ENCODE results near the gene KLHL22. TPM values are rescaled to one million over a fixed set of nuclear protein-coding genes. Genes with fewer than 3 reads are reported as not detected.

Gene KLHL22
- total RNA-seq, 4 donors from 2014 or later = 24.1 to 32.2 (median 28.4) TPM

DNA sequence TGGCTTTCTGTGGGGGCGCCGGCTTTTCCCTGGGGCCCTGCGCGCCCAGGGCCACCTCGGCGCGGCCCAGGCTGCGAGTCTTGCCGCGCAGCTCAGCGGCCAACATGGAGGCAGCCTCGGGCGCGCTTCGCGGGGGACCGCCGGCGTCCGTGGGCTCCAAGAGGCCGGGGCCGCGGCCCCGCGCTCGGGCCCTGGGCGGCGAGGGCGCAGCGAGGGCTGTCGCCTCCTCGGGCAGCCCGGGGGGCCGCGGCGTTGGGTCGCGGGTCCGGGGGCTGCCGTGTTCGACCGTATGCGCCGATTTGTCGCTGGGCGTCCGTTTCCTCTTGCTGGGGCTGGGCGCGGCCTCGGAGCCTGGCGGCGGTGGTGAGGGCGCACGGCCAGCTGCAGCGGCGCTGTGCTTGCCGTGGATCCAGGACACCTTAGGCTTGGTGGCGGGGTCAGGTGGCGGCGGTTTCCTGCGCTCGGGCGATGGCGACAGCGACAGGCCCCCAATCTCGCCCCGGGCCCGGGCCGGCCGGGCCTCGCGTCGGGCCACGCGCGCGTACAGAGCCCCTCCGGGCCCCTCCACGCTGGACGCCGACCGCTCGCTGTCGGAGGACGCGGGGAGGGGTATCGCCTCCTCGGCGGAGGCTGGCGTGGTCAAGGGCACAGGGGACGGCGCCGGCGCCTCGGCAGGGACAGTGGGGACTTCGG lies 69.9 kb downstream of the KLHL22 start:
- ATAC-seq = no peak

GRCh38 chr22:20424932-20425565 lies 70.5 kb downstream of the KLHL22 start:
- H3K4me3 ChIP-seq = no peak overlapping the region
- no peaks in the 10 kb centered on the region for H3K9me3 ChIP-seq
- H3K27me3 ChIP-seq = no peaks in the 10 kb centered on the region
- H3K4me1 ChIP-seq = peaks cover 0 to 11% of the 10 kb centered on the region in 2 donors
- in situ Hi-C loops (cut with MboI; ENCODE audit: low sequenced_read_pairs in 4 of 4) = loop anchor here in 3 of 4 donors (25.0 kb wide), 1 partner anchor 262 kb away; no protein-coding TSS in a partner anchor
- H3K36me3 ChIP-seq = no peaks in the 10 kb centered on the region
- intact Hi-C loops (cut with DNase I; ENCODE audit: low total_unique reads) = loop anchor here (10.0 kb wide), 1 partner anchor 150 kb away; no protein-coding TSS in a partner anchor
- no peak overlapping the region for H3K27ac ChIP-seq
- ATAC-seq (no peak), DNase-seq (no peak)
- TF ChIP-seq POLR2A (IDR thresholded peaks at IDR 0.05) = no peak
- TF ChIP-seq, protein P1, sequence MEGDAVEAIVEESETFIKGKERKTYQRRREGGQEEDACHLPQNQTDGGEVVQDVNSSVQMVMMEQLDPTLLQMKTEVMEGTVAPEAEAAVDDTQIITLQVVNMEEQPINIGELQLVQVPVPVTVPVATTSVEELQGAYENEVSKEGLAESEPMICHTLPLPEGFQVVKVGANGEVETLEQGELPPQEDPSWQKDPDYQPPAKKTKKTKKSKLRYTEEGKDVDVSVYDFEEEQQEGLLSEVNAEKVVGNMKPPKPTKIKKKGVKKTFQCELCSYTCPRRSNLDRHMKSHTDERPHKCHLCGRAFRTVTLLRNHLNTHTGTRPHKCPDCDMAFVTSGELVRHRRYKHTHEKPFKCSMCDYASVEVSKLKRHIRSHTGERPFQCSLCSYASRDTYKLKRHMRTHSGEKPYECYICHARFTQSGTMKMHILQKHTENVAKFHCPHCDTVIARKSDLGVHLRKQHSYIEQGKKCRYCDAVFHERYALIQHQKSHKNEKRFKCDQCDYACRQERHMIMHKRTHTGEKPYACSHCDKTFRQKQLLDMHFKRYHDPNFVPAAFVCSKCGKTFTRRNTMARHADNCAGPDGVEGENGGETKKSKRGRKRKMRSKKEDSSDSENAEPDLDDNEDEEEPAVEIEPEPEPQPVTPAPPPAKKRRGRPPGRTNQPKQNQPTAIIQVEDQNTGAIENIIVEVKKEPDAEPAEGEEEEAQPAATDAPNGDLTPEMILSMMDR (IDR thresholded peaks at IDR 0.05 in 4 of 5, conservative IDR thresholded peaks at IDR 0.05 in 1 of 5) = no peak

More for the DNA sequence above, 69.9 kb downstream of the KLHL22 start:
- no peaks in the 10 kb centered on the region for H3K9me3 ChIP-seq
- intact Hi-C loops (cut with DNase I; ENCODE audit: low total_unique reads) = loop anchor here (10.0 kb wide), 1 partner anchor 149 kb away; no protein-coding TSS in a partner anchor
- no peak overlapping the region for H3K27ac ChIP-seq
- H3K4me3 ChIP-seq = no peak overlapping the region
- H3K4me1 ChIP-seq = peaks cover 0 to 11% of the 10 kb centered on the region in 2 donors
- TF ChIP-seq POLR2A (IDR thresholded peaks at IDR 0.05) = no peak
- TF ChIP-seq, protein P1 (IDR thresholded peaks at IDR 0.05 in 4 of 5, conservative IDR thresholded peaks at IDR 0.05 in 1 of 5) = no peak
- peaks cover 0 to 5% (median 3%) of the 10 kb centered on the region in 3 donors for H3K27me3 ChIP-seq
- no peaks in the 10 kb centered on the region for H3K36me3 ChIP-seq
- no peak for DNase-seq
- in situ Hi-C loops (cut with MboI; ENCODE audit: low sequenced_read_pairs in 4 of 4) = loop anchor here in 1 of 4 donors (25.0 kb wide), 1 partner anchor 262 kb away; no protein-coding TSS in a partner anchor

- peaks cover 0 to 11% of the 10 kb centered on the region in 2 donors for H3K4me1 ChIP-seq
- intact Hi-C loops (cut with DNase I; ENCODE audit: low total_unique reads) (loop anchor here (10.0 kb wide), 1 partner anchor 150 kb away; no protein-coding TSS in a partner anchor), in situ Hi-C loops (cut with MboI; ENCODE audit: low sequenced_read_pairs in 4 of 4) (loop anchor here in 2 of 4 donors (25.0 kb wide), 1 partner anchor 263 kb away; no protein-coding TSS in a partner anchor)
- no peaks in the 10 kb centered on the region for H3K27me3 ChIP-seq
- H3K27ac ChIP-seq = no peak overlapping the region
- no peaks in the 10 kb centered on the region for H3K9me3 ChIP-seq
- ATAC-seq (no peak), DNase-seq (no peak)
- TF ChIP-seq, protein P1 (IDR thresholded peaks at IDR 0.05 in 4 of 5, conservative IDR thresholded peaks at IDR 0.05 in 1 of 5) = no peak
- no peak for TF ChIP-seq POLR2A (IDR thresholded peaks at IDR 0.05)
- H3K36me3 ChIP-seq = no peaks in the 10 kb centered on the region
- H3K4me3 ChIP-seq = no peak overlapping the region
Measured at GRCh38 chr22:20424568-20424931, 71.0 kb downstream of the KLHL22 start.

DNA sequence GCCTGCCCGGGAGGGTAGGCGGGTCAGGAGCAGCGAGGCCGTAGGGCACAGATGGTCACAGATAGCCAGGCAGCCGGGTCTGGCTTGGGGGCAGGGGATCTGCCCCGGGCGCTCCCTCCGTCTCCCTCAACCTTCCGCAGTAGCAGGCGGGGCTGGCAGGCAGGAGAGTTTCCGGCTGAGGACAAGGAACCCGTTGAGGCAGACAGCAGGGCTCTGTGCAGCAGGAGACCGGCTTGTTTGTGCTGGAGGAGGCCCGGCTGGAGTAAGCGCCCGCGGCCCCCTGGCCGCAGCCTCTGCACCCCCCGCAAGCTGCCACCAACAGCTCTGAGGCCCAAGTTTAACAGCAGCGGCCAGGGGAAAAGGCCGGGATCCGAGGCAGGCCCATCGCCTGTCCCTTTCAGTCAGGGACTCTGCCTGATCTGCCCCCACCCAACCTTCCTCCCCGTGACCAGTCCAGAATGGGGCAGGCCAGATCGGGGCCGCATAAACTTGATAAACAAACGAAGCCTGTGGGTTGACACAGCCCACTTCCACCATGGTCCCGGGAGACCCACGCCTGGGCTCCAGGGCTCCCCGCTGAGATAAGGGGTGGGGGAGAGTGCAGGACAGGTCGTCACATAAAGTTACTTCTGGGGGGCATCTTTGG lies 71.6 kb downstream of the KLHL22 start:
- ATAC-seq = no peak
- no peak overlapping the region for H3K27ac ChIP-seq
- peaks cover 0 to 11% of the 10 kb centered on the region in 2 donors for H3K4me1 ChIP-seq
- H3K4me3 ChIP-seq = no peak overlapping the region
- no peaks in the 10 kb centered on the region for H3K36me3 ChIP-seq
- intact Hi-C loops (cut with DNase I; ENCODE audit: low total_unique reads) (loop anchor here (2.0 to 10.0 kb wide), 2 partner anchors 73 to 151 kb away; no protein-coding TSS in a partner anchor), in situ Hi-C loops (cut with MboI; ENCODE audit: low sequenced_read_pairs in 4 of 4) (loop anchor here in 2 of 4 donors (25.0 kb wide), 1 partner anchor 263 kb away; no protein-coding TSS in a partner anchor)
- DNase-seq = no peak
- TF ChIP-seq, protein P1 (IDR thresholded peaks at IDR 0.05 in 4 of 5, conservative IDR thresholded peaks at IDR 0.05 in 1 of 5) = no peak
- no peak for TF ChIP-seq POLR2A (IDR thresholded peaks at IDR 0.05)
- no peaks in the 10 kb centered on the region for H3K9me3 ChIP-seq
- H3K27me3 ChIP-seq = no peaks in the 10 kb centered on the region

Data from gastrocnemius medialis (tissue), 4 donors.